Ovary (tissue), 3 donors: ENCODE data around the gene SCIN.

ENCODE experiments used
- EP300 ChIP-seq: sonication (generic); formaldehyde crosslinking; IDR thresholded peaks from one replicate; pipeline ENCODE4 v1.6.1; 2017; ENCODE audit warnings: antibody characterized with exemption
- POLR2A ChIP-seq: fragments of 450-650 bp; IDR thresholded peaks from one replicate; pipeline ENCODE4 v1.6.1; 2017; ENCODE audit warnings: antibody characterized with exemption, mild to moderate bottlenecking, moderate library complexity
- TF ChIP-seq, protein P1 (sequence below), 3 donors: fragments of 450-650 bp in 2 of 3; fragments of 200-600 bp in 1 of 3; IDR thresholded peaks; one replicate each; pipeline versions ENCODE4 v1.5.1 to v1.8.0; 2016 to 2022; ENCODE audit warnings: antibody characterized with exemption in 3 of 3, mild to moderate bottlenecking in 1 of 3
- donor health status: DM: no; HTN: no; CAD: no.

DNA sequence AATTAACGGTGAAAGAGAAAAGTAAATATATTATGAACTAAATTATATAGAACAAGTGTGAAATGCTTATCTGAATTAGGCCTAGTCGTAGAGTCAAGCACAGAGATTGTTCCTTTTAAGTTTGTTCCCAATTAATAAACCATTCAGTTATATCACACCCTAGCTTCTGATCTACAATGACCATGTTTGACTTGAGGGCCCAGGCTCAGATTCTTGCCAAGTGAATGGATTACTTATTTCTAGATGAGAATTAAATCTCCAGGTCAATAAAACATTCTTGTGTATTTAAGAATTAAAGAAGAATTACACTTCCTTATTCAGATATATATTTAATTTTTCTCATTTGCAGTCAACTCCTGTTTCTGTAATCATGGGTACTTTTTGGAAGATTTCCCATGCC, 79.6 kb downstream of the SCIN start:
- TF ChIP-seq, protein P1, sequence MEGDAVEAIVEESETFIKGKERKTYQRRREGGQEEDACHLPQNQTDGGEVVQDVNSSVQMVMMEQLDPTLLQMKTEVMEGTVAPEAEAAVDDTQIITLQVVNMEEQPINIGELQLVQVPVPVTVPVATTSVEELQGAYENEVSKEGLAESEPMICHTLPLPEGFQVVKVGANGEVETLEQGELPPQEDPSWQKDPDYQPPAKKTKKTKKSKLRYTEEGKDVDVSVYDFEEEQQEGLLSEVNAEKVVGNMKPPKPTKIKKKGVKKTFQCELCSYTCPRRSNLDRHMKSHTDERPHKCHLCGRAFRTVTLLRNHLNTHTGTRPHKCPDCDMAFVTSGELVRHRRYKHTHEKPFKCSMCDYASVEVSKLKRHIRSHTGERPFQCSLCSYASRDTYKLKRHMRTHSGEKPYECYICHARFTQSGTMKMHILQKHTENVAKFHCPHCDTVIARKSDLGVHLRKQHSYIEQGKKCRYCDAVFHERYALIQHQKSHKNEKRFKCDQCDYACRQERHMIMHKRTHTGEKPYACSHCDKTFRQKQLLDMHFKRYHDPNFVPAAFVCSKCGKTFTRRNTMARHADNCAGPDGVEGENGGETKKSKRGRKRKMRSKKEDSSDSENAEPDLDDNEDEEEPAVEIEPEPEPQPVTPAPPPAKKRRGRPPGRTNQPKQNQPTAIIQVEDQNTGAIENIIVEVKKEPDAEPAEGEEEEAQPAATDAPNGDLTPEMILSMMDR (IDR thresholded peaks at IDR 0.05) = no peak
- TF ChIP-seq POLR2A = no peak
- no peak for TF ChIP-seq EP300
